Activated naive CD8-positive, alpha-beta T cell treated with anti-CD3 and anti-CD28 coated beads, Interleukin-2, amount 10 ng/mL, durations not matched to agents 7 days and 5 days (primary cell): ENCODE measurements around the gene ZFYVE21. TPM values are rescaled to one million over a fixed set of nuclear protein-coding genes. Genes with fewer than 3 reads are reported as not detected.
"Not testable (repeated sequence)": the region's sequence is repeated elsewhere in the genome, so short reads cannot be mapped to it uniquely, and the experiment has no call there.

Experiments
- ATAC-seq: fragments of 150-1000 bp; cut with Tn5 transposase; one replicate; pipeline ENCODE4 v1.10.0; 2021; ENCODE audit warnings: low read depth, moderate library complexity
- POLR2A ChIA-PET: fragments of 350-600 bp; sonication (Branson Sonifier 250); formaldehyde crosslinking; loops from one replicate; lab custom pipeline; 2021; ENCODE audit warnings: antibody characterized with exemption; lab: Charles Lee
- DNase-seq: peaks from one replicate; pipeline ENCODE4 v3.0.0; 2021
- H3K27ac Mint-ChIP-seq: one replicate; pipeline ENCODE4 v1.8.0; 2022; ENCODE audit warnings: mild to moderate bottlenecking, mixed read lengths
- H3K27me3 Mint-ChIP-seq: one replicate; pipeline ENCODE4 v1.8.0; 2022; ENCODE audit warnings: mild to moderate bottlenecking, moderate library complexity, mixed read lengths
- H3K36me3 Mint-ChIP-seq: one replicate; pipeline ENCODE4 v1.8.0; 2021; ENCODE audit warnings: mild to moderate bottlenecking, mixed read lengths
- H3K4me1 Mint-ChIP-seq: one replicate; pipeline ENCODE4 v1.8.0; 2021; ENCODE audit warnings: mixed read lengths
- H3K4me3 Mint-ChIP-seq: one replicate; pipeline ENCODE4 v1.8.0; 2022; ENCODE audit warnings: mild to moderate bottlenecking, moderate library complexity, mixed read lengths
- H3K9me3 Mint-ChIP-seq: one replicate; pipeline ENCODE4 v1.8.0; 2021; ENCODE audit warnings: mixed read lengths
- total RNA-seq, 2 experiments: library from RNA; stranded (reverse); gene quantifications; one replicate each; pipeline ENCODE4 v1.2.3, GENCODE V29; 2021

The ZFYVE21 gene
- total RNA-seq, 2 experiments from 2014 or later, result 18.5 to 19.5 TPM

DNA sequence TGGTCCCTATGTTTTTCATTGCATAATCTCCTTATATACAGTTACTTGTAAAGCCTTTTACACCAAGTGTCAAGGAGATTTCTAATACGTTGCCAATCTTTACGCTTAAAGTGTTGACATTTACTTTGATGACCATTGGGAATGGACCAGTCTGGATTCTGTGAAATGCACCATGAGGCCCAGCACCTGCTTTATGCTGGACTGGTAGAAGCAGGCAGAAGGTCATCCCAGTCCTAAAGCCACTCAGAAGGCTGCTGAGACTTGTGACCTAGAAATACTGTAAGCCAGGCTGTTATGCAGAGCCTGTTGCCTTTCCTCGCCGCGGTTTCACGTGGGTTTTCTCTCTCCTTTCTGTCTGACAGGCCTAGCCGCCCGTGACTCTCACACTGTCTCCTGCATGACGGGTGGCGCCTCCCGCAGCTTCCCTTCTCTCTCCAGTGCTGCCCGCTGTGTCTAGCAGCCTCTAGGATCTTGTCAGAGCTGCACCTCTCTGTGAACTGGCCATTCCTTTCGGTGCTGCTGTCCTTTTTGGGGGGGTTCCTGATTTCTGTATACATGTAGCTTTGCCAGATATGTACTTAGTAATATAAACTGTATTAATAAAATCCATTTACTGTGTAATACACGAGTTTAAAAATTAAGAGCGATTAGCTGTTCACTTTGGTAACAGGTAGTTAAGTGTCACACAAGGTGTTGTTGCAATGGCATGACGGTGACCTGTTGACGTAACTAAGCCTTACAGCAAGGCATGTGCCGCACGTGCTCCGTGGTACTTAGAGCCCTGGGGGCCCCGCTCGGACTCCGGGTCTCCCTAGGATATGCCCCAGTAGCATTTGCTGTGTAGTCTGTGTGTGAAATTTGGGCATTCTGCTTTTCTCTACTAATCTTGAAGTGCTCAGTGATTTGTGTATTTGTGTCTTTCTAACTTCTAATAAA, 30.1 kb upstream of the ZFYVE21 start:
- ATAC-seq (no peak), DNase-seq (no peak)
- Mint-ChIP-seq H3K9me3 (no peaks in the 10 kb centered on the region), H3K4me3 (no peak overlapping the region), H3K27me3 (no peaks in the 10 kb centered on the region), H3K4me1 (no peaks in the 10 kb centered on the region), H3K27ac (no peak overlapping the region), H3K36me3 (peaks cover 7% of the 10 kb centered on the region)
- POLR2A ChIA-PET, result no interaction called here

DNA sequence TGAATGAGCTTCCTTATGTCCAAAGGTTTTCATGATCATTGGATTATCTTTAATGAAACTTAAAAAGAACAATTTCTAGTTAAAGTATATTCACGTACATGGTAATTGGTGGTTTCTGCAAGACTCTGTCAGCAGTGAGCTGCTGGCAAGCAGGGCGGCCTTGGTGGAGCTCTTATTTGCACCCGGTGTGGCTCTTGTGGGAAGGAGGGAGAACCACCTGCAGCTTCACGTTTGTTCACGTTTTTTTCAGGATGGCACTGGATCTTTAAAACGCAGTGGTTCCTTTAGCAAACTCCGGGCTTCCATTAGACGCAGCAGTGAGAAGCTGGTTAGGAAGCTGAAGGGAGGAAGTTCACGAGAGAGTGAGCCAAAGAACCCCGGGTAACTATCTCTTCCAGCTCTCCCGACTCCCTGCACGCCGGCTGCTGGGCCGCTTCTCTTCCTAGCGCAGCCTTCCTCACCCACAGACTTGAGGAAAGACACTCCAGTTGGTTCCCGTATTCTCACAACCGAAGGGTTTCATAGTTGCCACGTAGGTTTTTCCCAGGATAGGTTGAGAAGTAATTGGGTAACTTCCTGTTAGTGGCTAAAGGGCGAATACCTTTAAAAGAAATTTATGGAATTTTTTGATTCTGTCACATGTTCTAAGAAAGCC, 28.7 kb upstream of the ZFYVE21 start:
- Mint-ChIP-seq H3K27ac (no peak overlapping the region), H3K4me1 (no peaks in the 10 kb centered on the region), H3K4me3 (no peak overlapping the region), H3K36me3 (peaks cover 4% of the 10 kb centered on the region), H3K9me3 (no peaks in the 10 kb centered on the region), H3K27me3 (no peaks in the 10 kb centered on the region)
- POLR2A ChIA-PET, result no interaction called here
- ATAC-seq (no peak), DNase-seq (no peak)

- no peak overlapping the region for H3K27ac Mint-ChIP-seq
These were observed 27.9 kb upstream of the ZFYVE21 start for GRCh38 chr14:103687712-103688111.

DNA sequence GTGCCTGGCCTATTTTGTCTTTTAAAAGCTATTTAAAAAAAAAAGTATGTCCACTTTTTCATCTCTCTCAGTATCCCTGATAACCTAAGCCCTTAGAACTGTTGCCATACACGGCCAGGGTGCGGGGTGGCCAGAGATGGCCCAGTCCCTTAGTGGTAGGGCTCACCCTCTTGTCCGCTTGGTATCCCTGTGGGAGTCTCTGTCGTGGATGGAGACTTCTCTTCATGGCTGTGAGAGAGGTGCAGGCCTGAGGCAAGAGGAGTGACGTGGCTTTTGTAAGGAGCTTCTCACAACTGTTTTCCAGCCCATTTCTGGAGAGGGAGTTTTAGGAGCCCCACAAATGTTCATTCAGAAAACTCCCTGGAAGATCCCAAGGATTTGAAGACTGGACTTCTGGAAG, 27.2 kb upstream of the ZFYVE21 start:
- Mint-ChIP-seq H3K9me3 (no peaks in the 10 kb centered on the region), H3K27ac (no peak overlapping the region), H3K4me1 (no peaks in the 10 kb centered on the region), H3K36me3 (peaks cover 2% of the 10 kb centered on the region), H3K4me3 (no peak overlapping the region), H3K27me3 (no peaks in the 10 kb centered on the region)
- no peak for DNase-seq
- ATAC-seq, result no peak
- POLR2A ChIA-PET, result interaction anchor here (2.2 kb wide), 1 partner anchor 355 kb away, joined by 4 read pairs; the partner anchor contains the start of gene EIF5

More at GRCh38 chr14:103687712-103688111, 27.9 kb upstream of the ZFYVE21 start:
- DNase-seq (no peak), ATAC-seq (no peak)
- Mint-ChIP-seq H3K27me3 (no peaks in the 10 kb centered on the region), H3K4me1 (no peaks in the 10 kb centered on the region), H3K4me3 (no peak overlapping the region), H3K36me3 (peaks cover 4% of the 10 kb centered on the region), H3K9me3 (no peaks in the 10 kb centered on the region)
- POLR2A ChIA-PET, result no interaction called here

DNA sequence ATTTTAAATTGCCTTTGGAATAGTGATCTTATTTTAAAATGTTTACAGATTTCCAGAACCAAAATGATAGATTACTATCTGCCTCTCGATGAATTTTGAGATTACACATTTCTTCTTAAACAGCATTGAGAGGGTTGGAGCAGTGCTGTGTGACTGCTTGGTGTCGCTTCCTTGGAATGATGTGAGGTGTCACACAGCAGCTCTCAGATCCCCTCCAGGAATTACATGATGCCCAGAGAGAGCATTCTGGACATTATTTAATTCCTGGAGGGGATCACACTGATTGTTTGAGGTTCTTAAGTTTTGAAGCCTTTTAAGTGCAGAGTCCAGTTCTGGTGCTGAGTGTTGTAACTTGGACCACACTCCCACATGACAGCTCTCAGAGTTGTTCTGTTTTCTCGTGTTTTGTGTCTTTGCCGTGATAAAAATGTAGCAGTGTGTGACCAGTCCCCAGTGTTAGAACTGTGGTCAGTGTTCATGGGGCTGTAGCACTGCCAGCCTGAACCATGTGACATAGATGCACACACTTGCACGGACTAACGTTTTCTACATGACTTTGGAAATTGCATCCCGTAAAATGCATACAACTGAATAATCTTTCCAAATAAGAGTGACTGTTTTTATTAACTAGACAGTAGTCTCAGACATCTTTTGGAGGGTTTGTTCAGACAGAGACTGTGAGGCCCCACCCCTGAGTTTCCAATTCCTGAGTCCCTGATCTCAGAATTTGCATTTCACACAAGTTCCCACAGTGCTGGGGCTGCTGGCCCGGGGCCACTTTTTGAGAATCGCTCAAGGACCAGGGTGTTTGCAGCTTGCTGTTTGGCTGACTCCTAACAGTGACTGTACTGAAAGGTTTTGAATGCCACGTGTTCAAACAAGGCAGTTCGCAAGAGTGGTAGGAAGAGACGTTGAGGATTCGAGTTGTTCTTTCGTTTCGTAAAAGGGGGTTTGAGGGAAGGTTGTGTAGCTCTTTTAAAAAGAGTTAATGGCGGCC, 26.4 kb upstream of the ZFYVE21 start:
- Mint-ChIP-seq H3K9me3 (no peaks in the 10 kb centered on the region), H3K27ac (peak overlapping the region; percentile 1), H3K4me3 (no peak overlapping the region), H3K4me1 (no peaks in the 10 kb centered on the region), H3K36me3 (peaks cover 2% of the 10 kb centered on the region), H3K27me3 (no peaks in the 10 kb centered on the region)
- POLR2A ChIA-PET, result interaction anchor here (2.2 kb wide), 1 partner anchor 355 kb away, joined by 4 read pairs; the partner anchor contains the start of gene EIF5
- ATAC-seq (no peak), DNase-seq (no peak)

DNA sequence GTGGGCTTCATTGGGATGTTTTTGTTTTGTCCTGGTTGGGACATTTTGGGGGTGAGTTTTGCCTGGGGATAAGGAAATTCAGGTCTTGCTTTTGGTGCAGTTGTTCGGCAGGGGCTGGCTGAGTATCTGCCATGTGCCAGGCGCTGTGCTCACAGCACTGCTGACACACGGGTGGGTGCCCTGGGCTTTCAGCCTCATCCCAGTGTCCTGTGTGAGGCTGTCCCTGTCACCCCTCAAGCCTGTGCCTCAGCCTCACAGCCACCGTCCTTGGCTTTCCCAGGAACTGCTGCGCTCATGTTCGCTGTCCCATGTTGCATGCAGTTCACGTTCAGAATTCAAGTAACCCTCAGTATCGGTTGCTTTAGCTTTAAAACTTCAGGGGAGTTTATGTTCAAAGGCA, 25.3 kb upstream of the ZFYVE21 start:
- H3K27me3 Mint-ChIP-seq, result no peaks in the 10 kb centered on the region
- peak; percentile 19 for DNase-seq
- H3K4me1 Mint-ChIP-seq, result no peaks in the 10 kb centered on the region
- POLR2A ChIA-PET, result interaction anchor here (2.2 kb wide), 1 partner anchor 357 kb away, joined by 4 read pairs; the partner anchor contains the start of gene EIF5
- peak overlapping the region; percentile 11 for H3K27ac Mint-ChIP-seq
- H3K36me3 Mint-ChIP-seq, result peaks cover 2% of the 10 kb centered on the region
- no peak for ATAC-seq
- no peak overlapping the region for H3K4me3 Mint-ChIP-seq
- no peaks in the 10 kb centered on the region for H3K9me3 Mint-ChIP-seq

DNA sequence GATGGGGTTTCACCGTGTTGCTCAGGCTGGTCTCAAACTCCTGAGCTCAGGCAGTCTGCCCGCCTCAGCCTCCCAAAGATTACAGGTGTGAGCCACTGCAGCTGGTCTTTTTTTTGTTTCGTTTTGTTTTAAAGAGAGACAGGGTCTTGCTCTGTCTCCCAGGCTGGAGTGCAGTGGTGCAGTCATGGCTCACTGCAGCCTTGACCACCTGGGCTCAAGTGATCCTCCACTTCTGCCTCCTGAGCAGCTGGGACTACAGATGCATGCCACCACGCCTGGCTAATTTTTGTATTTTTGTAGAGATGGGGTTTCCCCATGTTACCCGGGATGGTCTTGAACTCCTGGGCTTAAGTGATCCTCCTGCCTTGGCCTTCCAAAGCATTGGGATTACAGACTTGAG, 24.0 kb upstream of the ZFYVE21 start:
- not testable (repeated sequence) for H3K36me3 Mint-ChIP-seq, H3K4me1 Mint-ChIP-seq, H3K9me3 Mint-ChIP-seq, H3K4me3 Mint-ChIP-seq, ATAC-seq, H3K27me3 Mint-ChIP-seq, H3K27ac Mint-ChIP-seq
- POLR2A ChIA-PET, result interaction anchor here (0.7 kb wide), 1 partner anchor 56 kb away, joined by 4 read pairs; no protein-coding TSS in a partner anchor
- DNase-seq, result peak; percentile 3

GRCh38 chr14:103692159-103692558, 23.5 kb upstream of the ZFYVE21 start:
- Mint-ChIP-seq H3K4me1 (no peaks in the 10 kb centered on the region), H3K9me3 (no peaks in the 10 kb centered on the region), H3K4me3 (no peak overlapping the region), H3K27me3 (no peaks in the 10 kb centered on the region), H3K27ac (no peak overlapping the region), H3K36me3 (peaks cover 3% of the 10 kb centered on the region)
- peak; percentile 21 for DNase-seq
- POLR2A ChIA-PET, result no interaction called here
- no peak for ATAC-seq

GRCh38 chr14:103692871-103693270, 22.7 kb upstream of the ZFYVE21 start:
- H3K9me3 Mint-ChIP-seq, result no peaks in the 10 kb centered on the region

DNA sequence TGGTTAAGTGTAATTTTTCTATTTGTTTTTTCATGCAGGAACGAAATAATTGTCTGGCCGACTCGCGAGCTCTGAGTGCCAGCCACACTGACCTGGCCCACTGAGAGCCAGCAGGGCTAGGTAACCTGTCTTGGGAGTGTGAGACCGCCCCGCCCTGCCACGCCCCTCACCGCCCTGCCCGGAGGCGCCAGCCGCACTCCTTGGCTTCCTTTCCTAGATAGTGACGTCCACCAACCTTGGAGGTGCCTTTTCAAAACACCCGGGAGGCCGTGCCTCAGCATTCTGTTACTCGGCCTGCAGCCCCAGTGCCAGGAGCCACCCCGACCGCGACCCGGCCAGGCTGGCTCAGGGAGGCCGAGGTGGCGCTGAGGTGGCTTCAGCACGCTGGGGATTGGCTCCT, 22.1 kb upstream of the ZFYVE21 start:
- Mint-ChIP-seq H3K4me1 (no peaks in the 10 kb centered on the region), H3K27me3 (no peaks in the 10 kb centered on the region), H3K9me3 (no peaks in the 10 kb centered on the region), H3K27ac (no peak overlapping the region), H3K36me3 (peaks cover 4% of the 10 kb centered on the region), H3K4me3 (no peak overlapping the region)
- POLR2A ChIA-PET, result interaction anchor here (0.7 kb wide), 1 partner anchor 60 kb away, joined by 5 read pairs; no protein-coding TSS in a partner anchor
- no peak for ATAC-seq
- peak; percentile 23 for DNase-seq

More at GRCh38 chr14:103692871-103693270, 22.7 kb upstream of the ZFYVE21 start:
- H3K36me3 Mint-ChIP-seq, result peaks cover 5% of the 10 kb centered on the region
- no peaks in the 10 kb centered on the region for H3K27me3 Mint-ChIP-seq
- POLR2A ChIA-PET, result no interaction called here
- no peaks in the 10 kb centered on the region for H3K4me1 Mint-ChIP-seq
- H3K4me3 Mint-ChIP-seq, result no peak overlapping the region
- DNase-seq, result peak; percentile 20
- no peak overlapping the region for H3K27ac Mint-ChIP-seq
- no peak for ATAC-seq

DNA sequence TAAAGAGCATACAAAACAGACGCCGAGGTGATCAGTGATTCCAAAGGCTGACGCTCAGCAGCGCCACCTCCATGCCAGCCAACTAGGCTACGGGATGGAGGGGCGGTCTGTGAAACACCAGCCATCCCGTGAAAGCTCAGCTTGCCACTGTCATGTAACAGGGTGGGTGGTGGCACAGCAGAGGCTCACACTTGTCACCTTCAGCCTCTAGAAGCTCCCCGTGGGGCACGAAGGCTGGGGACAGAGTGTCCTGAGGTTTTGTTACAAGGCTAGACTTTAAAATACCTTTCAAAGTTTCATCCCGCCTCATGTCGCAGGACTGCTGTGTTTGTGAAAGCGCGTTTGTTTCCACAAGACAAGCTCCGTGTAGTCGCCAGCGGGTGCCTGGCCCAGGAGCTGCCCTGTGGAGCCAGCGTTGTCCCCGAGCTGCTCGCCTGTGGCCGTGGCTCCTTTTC, 21.0 kb upstream of the ZFYVE21 start:
- Mint-ChIP-seq H3K36me3 (peaks cover 3% of the 10 kb centered on the region), H3K27me3 (no peaks in the 10 kb centered on the region), H3K9me3 (no peaks in the 10 kb centered on the region), H3K4me1 (no peaks in the 10 kb centered on the region), H3K27ac (no peak overlapping the region), H3K4me3 (no peak overlapping the region)
- ATAC-seq (no peak), DNase-seq (peak; percentile 14)
- POLR2A ChIA-PET, result no interaction called here

- Mint-ChIP-seq H3K9me3 (no peaks in the 10 kb centered on the region), H3K27ac (no peak overlapping the region)
These were observed 20.1 kb upstream of the ZFYVE21 start for GRCh38 chr14:103695296-103696069.

More at GRCh38 chr14:103695296-103696069, 20.1 kb upstream of the ZFYVE21 start:
- no peaks in the 10 kb centered on the region for H3K4me1 Mint-ChIP-seq
- H3K27me3 Mint-ChIP-seq, result no peaks in the 10 kb centered on the region
- peaks cover 3% of the 10 kb centered on the region for H3K36me3 Mint-ChIP-seq
- POLR2A ChIA-PET, result no interaction called here
- ATAC-seq (no peak), DNase-seq (no peak)
- H3K4me3 Mint-ChIP-seq, result no peak overlapping the region
